Suprapubic skin (tissue), 4 donors: ENCODE data around the gene CDH13. TPM values are rescaled to one million over a fixed set of nuclear protein-coding genes. Genes with fewer than 3 reads are reported as not detected.

Experiments used
- DNase-seq, 2 donors: peaks; one replicate each; pipeline ENCODE4 v3.0.0-alpha.2; 2019; ENCODE audit warnings: low spot score in 2 of 2
- H3K27ac ChIP-seq: fragments of 200-600 bp; sonication (generic); one replicate; pipeline ENCODE4 v1.5.1; 2019
- H3K27me3 ChIP-seq: fragments of 200-600 bp; sonication (generic); one replicate; pipeline ENCODE4 v1.5.1; 2019
- H3K36me3 ChIP-seq: fragments of 200-600 bp; sonication (generic); one replicate; pipeline ENCODE4 v1.5.1; 2019
- H3K4me1 ChIP-seq: fragments of 200-600 bp; sonication (generic); one replicate; pipeline ENCODE4 v1.5.1; 2019
- H3K4me3 ChIP-seq: fragments of 200-600 bp; sonication (generic); one replicate; pipeline ENCODE4 v1.5.1; 2019; ENCODE audit warnings: mild to moderate bottlenecking
- H3K9me3 ChIP-seq: fragments of 200-600 bp; sonication (generic); one replicate; pipeline ENCODE4 v1.5.1; 2019
- CTCF ChIP-seq, 2 donors: fragments of 200-600 bp in 1 of 2; fragments of 450-650 bp in 1 of 2; sonication (generic) in 1 of 2; IDR thresholded peaks; one replicate each; pipeline ENCODE4 v1.5.1; 2016 to 2019; ENCODE audit warnings: antibody characterized with exemption in 2 of 2, mild to moderate bottlenecking in 1 of 2, moderate library complexity in 1 of 2
- EP300 ChIP-seq: sonication (generic); formaldehyde crosslinking; IDR thresholded peaks from one replicate; pipeline ENCODE4 v1.6.1; 2017; ENCODE audit warnings: antibody characterized with exemption
- POLR2A ChIP-seq, 2 donors: fragments of 450-650 bp; IDR thresholded peaks; one replicate each; pipeline ENCODE4 v1.6.1; 2017; ENCODE audit warnings: antibody characterized with exemption in 2 of 2, mild to moderate bottlenecking in 2 of 2, moderate library complexity in 2 of 2
- POLR2AphosphoS5 ChIP-seq, 3 donors: sonication (generic); formaldehyde crosslinking; IDR thresholded peaks; one replicate each; pipeline ENCODE4 v1.6.1; 2017; ENCODE audit warnings: antibody characterized with exemption in 3 of 3
- WGBS: methylation state at CpG from one replicate; pipeline ENCODE4 v1.1.5; 2018; 5-methylcytosine and 5-hydroxymethylcytosine counted together
- total RNA-seq, 4 donors: library from RNA; depleted of rRNA; stranded (reverse); fragments of >200 nt; gene quantifications; one replicate each; pipeline ENCODE4 v1.1.0, GENCODE V29; 2016

Gene CDH13
- total RNA-seq, 4 donors from 2014 or later = 90.4 to 176 (median 139) TPM

GRCh38 chr16:83316458-83316857 lies 689.7 kb downstream of the CDH13 start:
- Histone ChIP-seq H3K4me1 (no peaks in the 10 kb centered on the region), H3K4me3 (no peak overlapping the region), H3K9me3 (no peaks in the 10 kb centered on the region), H3K27me3 (no peaks in the 10 kb centered on the region), H3K36me3 (no peaks in the 10 kb centered on the region), H3K27ac (no peak overlapping the region)
- no peak for DNase-seq
- TF ChIP-seq POLR2AphosphoS5 (IDR thresholded peaks at IDR 0.05) = no peak
- no peak for TF ChIP-seq CTCF (IDR thresholded peaks at IDR 0.05)
- no peak for TF ChIP-seq EP300
- TF ChIP-seq POLR2A (IDR thresholded peaks at IDR 0.05) = no peak
- WGBS = 70% methylated on average over 3 of the region's 3 CpGs

- no peaks in the 10 kb centered on the region for H3K36me3 ChIP-seq
- H3K4me1 ChIP-seq = no peaks in the 10 kb centered on the region
- no peak for DNase-seq
- H3K27me3 ChIP-seq = no peaks in the 10 kb centered on the region
- no peaks in the 10 kb centered on the region for H3K9me3 ChIP-seq
- TF ChIP-seq POLR2A (IDR thresholded peaks at IDR 0.05) (no peak), POLR2AphosphoS5 (IDR thresholded peaks at IDR 0.05) (no peak), CTCF (IDR thresholded peaks at IDR 0.05) (no peak), EP300 (no peak)
- H3K27ac ChIP-seq = no peak overlapping the region
- WGBS = 93% methylated on average over 7 of the region's 7 CpGs
- no peak overlapping the region for H3K4me3 ChIP-seq
Measured at GRCh38 chr16:83318390-83318789, 691.6 kb downstream of the CDH13 start.

GRCh38 chr16:83328936-83329335 lies 702.2 kb downstream of the CDH13 start:
- WGBS = 94% methylated on average over 3 of the region's 3 CpGs

DNA sequence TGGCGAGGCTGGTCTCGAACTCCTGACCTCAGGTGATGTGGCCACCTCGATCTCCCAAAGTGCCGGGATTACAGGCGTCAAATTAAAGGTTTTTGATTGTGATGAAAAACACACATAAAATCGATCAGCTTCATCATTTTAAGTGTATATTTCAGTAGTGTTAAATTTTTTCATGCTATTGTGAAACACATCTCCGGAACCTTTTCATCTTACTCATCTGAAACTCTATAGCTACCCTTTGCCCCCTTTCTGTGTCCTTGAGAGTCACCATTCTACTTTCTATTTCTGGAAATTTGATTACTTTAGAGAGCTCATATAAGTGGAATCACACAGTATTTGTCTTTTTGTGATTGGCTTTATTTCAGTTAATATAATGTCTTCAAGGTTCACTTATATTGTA lies 702.7 kb downstream of the CDH13 start:
- 86% methylated on average over 7 of the region's 7 CpGs for WGBS
- H3K9me3 ChIP-seq = no peaks in the 10 kb centered on the region
- no peak overlapping the region for H3K27ac ChIP-seq
- H3K4me3 ChIP-seq = no peak overlapping the region
- H3K27me3 ChIP-seq = no peaks in the 10 kb centered on the region
- DNase-seq = no peak
- no peaks in the 10 kb centered on the region for H3K36me3 ChIP-seq
- TF ChIP-seq POLR2A (IDR thresholded peaks at IDR 0.05) (no peak), POLR2AphosphoS5 (IDR thresholded peaks at IDR 0.05) (no peak), CTCF (IDR thresholded peaks at IDR 0.05) (no peak), EP300 (no peak)
- no peaks in the 10 kb centered on the region for H3K4me1 ChIP-seq

More at GRCh38 chr16:83328936-83329335, 702.2 kb downstream of the CDH13 start:
- H3K4me1 ChIP-seq = no peaks in the 10 kb centered on the region
- no peak for DNase-seq
- H3K36me3 ChIP-seq = no peaks in the 10 kb centered on the region
- no peaks in the 10 kb centered on the region for H3K27me3 ChIP-seq
- no peak overlapping the region for H3K27ac ChIP-seq
- TF ChIP-seq EP300 (no peak), CTCF (IDR thresholded peaks at IDR 0.05) (no peak), POLR2AphosphoS5 (IDR thresholded peaks at IDR 0.05) (no peak), POLR2A (IDR thresholded peaks at IDR 0.05) (no peak)
- H3K4me3 ChIP-seq = no peak overlapping the region
- no peaks in the 10 kb centered on the region for H3K9me3 ChIP-seq

DNA sequence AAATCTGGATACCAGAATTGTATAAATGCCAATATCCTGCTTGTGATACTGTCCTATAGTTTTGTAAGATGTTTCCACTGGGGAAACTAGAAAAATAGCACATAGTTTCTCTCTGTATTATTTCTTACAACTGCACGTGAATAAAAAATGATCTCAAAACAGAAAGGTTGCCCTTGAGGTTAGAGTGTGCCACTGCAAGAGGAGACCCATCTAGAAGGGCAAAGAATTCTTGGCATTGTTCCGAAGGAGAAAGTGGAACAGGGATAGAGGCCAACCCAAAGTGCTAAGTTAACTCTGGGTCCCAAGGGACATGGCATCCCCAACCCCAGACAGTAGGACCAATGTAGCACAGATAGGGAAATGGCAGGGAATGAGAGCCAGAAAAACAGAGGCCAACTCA lies 703.5 kb downstream of the CDH13 start:
- Histone ChIP-seq H3K9me3 (no peaks in the 10 kb centered on the region), H3K27me3 (no peaks in the 10 kb centered on the region), H3K27ac (no peak overlapping the region), H3K4me1 (no peaks in the 10 kb centered on the region), H3K36me3 (no peaks in the 10 kb centered on the region), H3K4me3 (no peak overlapping the region)
- WGBS = 84% methylated on average over 2 of the region's 2 CpGs
- no peak for DNase-seq
- TF ChIP-seq POLR2A (IDR thresholded peaks at IDR 0.05) (no peak), POLR2AphosphoS5 (IDR thresholded peaks at IDR 0.05) (no peak), EP300 (no peak), CTCF (IDR thresholded peaks at IDR 0.05) (no peak)
